Trophoblast cell (in vitro differentiated cells and primary cell): ENCODE measurements around the gene GUCA1A.

ENCODE experiments used
- DNase-seq, 2 donors: peaks; one replicate each; pipeline ENCODE4 v3.0.0-alpha.2; 2016
- H2AFZ ChIP-seq: 2 replicates; pipeline ENCODE4 v1.6.1; 2013; ENCODE audit warnings: low read length, moderate library complexity, mild to moderate bottlenecking; ENCODE audit not compliant: insufficient read depth, poor library complexity
- H2AK5ac ChIP-seq: 2 replicates; pipeline ENCODE4 v1.6.1; 2013; ENCODE audit warnings: mild to moderate bottlenecking, low read length
- H2BK120ac ChIP-seq: 2 replicates; pipeline ENCODE4 v1.6.1; 2013; ENCODE audit warnings: low read length, mild to moderate bottlenecking, moderate library complexity; ENCODE audit not compliant: insufficient read depth, poor library complexity
- H2BK12ac ChIP-seq: 2 replicates; pipeline ENCODE4 v1.6.1; 2013; ENCODE audit warnings: mild to moderate bottlenecking, low read length, moderate library complexity
- H2BK5ac ChIP-seq: 2 replicates; pipeline ENCODE4 v1.6.1; 2013; ENCODE audit warnings: low read length, low read depth, moderate library complexity, mild to moderate bottlenecking; ENCODE audit not compliant: poor library complexity
- H3K14ac ChIP-seq: 2 replicates; pipeline ENCODE4 v1.6.1; 2013; ENCODE audit warnings: mild to moderate bottlenecking, low read length
- H3K18ac ChIP-seq: 2 replicates; pipeline ENCODE4 v1.6.1; 2013; ENCODE audit warnings: mild to moderate bottlenecking, low read length
- H3K23ac ChIP-seq: 2 replicates; pipeline ENCODE4 v1.6.1; 2013; ENCODE audit warnings: low read length
- H3K27ac ChIP-seq: 2 replicates; pipeline ENCODE4 v1.5.1; 2013; ENCODE audit warnings: low read depth, mild to moderate bottlenecking, inconsistent platforms, low read length, moderate library complexity
- H3K27me3 ChIP-seq: 2 replicates; pipeline ENCODE4 v1.6.1; 2013; ENCODE audit warnings: inconsistent platforms, mild to moderate bottlenecking, low read length, moderate library complexity; ENCODE audit not compliant: insufficient read depth
- H3K36me3 ChIP-seq, 2 experiments: 1 replicate in 1 of 2; 2 replicates in 1 of 2; pipeline ENCODE4 v1.6.1; 2013; ENCODE audit warnings: low read length in 2 of 2, mild to moderate bottlenecking in 2 of 2, moderate library complexity in 1 of 2; ENCODE audit not compliant: insufficient read depth in 2 of 2, control insufficient read depth in 1 of 2
- H3K4ac ChIP-seq: 2 replicates; pipeline ENCODE4 v1.6.1; 2013; ENCODE audit warnings: low read depth, mild to moderate bottlenecking, low read length, moderate library complexity
- H3K4me1 ChIP-seq, 2 experiments: 1 replicate in 1 of 2; 2 replicates in 1 of 2; pipeline ENCODE4 v1.6.1; 2013; ENCODE audit warnings: low read length in 2 of 2, mild to moderate bottlenecking in 2 of 2, moderate library complexity in 1 of 2; ENCODE audit not compliant: insufficient read depth in 2 of 2, control insufficient read depth in 1 of 2
- H3K4me2 ChIP-seq: 2 replicates; pipeline ENCODE4 v1.6.1; 2013; ENCODE audit warnings: inconsistent platforms, mild to moderate bottlenecking, low read length, moderate library complexity
- H3K4me3 ChIP-seq: 2 replicates; pipeline ENCODE4 v1.5.1; 2013; ENCODE audit warnings: mild to moderate bottlenecking, low read depth, low read length, inconsistent platforms
- H3K79me1 ChIP-seq: one replicate; pipeline ENCODE4 v1.6.1; 2013; ENCODE audit warnings: low read length
- H3K79me2 ChIP-seq: 2 replicates; pipeline ENCODE4 v1.6.1; 2013; ENCODE audit warnings: low read length, mild to moderate bottlenecking; ENCODE audit not compliant: control insufficient read depth, insufficient read depth, poor library complexity
- H3K9ac ChIP-seq: 2 replicates; pipeline ENCODE4 v1.6.1; 2013; ENCODE audit warnings: mild to moderate bottlenecking, low read length
- H3K9me3 ChIP-seq: 2 replicates; pipeline ENCODE4 v1.6.1; 2013; ENCODE audit warnings: low read depth, mild to moderate bottlenecking, control low read depth, inconsistent platforms, low read length; ENCODE audit not compliant: insufficient read depth
- H4K12ac ChIP-seq: 2 replicates; pipeline ENCODE4 v1.6.1; 2013; ENCODE audit warnings: low read depth, mild to moderate bottlenecking, low read length, moderate library complexity
- H4K8ac ChIP-seq: 2 replicates; pipeline ENCODE4 v1.6.1; 2013; ENCODE audit warnings: low read depth, mild to moderate bottlenecking, low read length, moderate library complexity
- H4K91ac ChIP-seq: one replicate; pipeline ENCODE4 v1.6.1; 2013; ENCODE audit warnings: low read depth, mild to moderate bottlenecking, low read length, moderate library complexity
- WGBS: extraction: QIAGEN DNeasy Blood & Tissue Kit; methylation state at CpG from one replicate; pipeline ENCODE4 v1.1.7; 2013; ENCODE audit warnings: missing lambda C conversion rate; ENCODE audit not compliant: insufficient read length, insufficient coverage; ENCODE audit errors: extremely low coverage; 5-methylcytosine and 5-hydroxymethylcytosine counted together

GUCA1A gene

DNA sequence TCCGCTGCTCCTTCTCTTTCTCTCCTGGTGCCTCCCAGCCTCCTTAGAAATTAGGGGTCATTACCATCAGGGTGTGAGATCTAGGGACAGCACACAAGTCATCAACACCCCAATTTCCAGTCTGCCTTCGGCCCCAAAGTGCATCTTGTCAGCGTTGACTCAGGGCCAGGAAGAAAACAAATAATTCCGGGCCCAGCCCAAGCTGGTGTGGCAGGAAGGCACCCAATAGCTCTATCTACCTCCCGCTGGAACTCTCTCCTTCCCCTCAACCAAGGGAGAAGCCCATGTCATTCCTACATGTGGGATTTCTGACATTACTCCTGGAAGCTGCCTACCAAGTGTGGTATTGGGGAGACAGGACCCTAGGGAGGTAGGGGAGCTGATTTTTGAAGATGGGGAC, 19.2 kb upstream of the GUCA1A start:
- no peak overlapping the region for H4K8ac ChIP-seq
- H3K27ac ChIP-seq = no peak overlapping the region
- no peak overlapping the region for H3K14ac ChIP-seq
- no peak for DNase-seq
- H2BK5ac ChIP-seq = no peak overlapping the region
- H3K4me2 ChIP-seq = no peak overlapping the region
- H2BK12ac ChIP-seq = no peak overlapping the region
- no peaks in the 10 kb centered on the region for H3K9me3 ChIP-seq
- no peak overlapping the region for H4K12ac ChIP-seq
- no peak overlapping the region for H3K4ac ChIP-seq
- H3K79me2 ChIP-seq = no peaks in the 10 kb centered on the region
- WGBS = no CpG with 5 or more reads among the region's 5 CpGs
- no peak overlapping the region for H3K23ac ChIP-seq
- H3K4me3 ChIP-seq = no peak overlapping the region
- H2BK120ac ChIP-seq = no peak overlapping the region
- no peaks in the 10 kb centered on the region for H3K79me1 ChIP-seq
- no peak overlapping the region for H2AFZ ChIP-seq
- no peak overlapping the region for H3K18ac ChIP-seq
- H3K4me1 ChIP-seq = no peaks in the 10 kb centered on the region
- H4K91ac ChIP-seq = no peak overlapping the region
- H3K27me3 ChIP-seq = no peaks in the 10 kb centered on the region
- H2AK5ac ChIP-seq = no peak overlapping the region
- H3K9ac ChIP-seq = no peak overlapping the region
- no peaks in the 10 kb centered on the region for H3K36me3 ChIP-seq

DNA sequence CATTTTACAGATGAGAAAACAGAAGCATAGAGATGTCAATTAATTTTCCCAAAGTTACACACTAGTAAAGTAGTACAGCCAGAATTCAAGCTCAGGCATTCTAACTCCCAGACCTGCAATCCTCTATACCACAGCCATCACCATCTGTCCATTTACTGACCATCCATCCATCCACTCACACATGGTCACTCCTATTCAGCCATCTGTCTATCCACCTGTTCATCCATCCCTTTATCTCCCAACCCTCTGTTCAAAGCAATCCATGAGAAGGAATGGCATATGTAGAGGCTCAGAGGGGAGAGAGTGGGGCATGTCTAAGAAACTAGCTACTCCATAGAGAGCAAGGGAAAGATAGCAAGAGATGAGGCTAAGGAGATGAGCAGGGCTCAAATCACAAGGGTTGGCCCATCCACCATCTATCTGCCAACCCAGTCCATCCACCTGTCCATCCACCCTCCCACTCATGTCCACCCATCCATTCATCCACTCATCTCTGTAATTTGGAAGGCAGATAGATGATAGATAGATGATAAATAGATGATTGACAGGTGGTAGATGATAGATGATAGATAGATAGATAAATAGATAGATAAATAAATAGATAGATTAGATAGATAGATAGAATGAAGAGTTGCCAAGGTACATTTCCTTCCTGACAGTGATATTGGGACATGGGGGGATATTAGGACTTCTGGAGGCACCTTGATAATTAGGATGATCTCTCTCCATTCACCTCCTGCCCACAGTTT, 18.5 kb upstream of the GUCA1A start:
- Histone ChIP-seq H2BK12ac (no peak overlapping the region), H3K27ac (no peak overlapping the region), H3K36me3 (no peaks in the 10 kb centered on the region), H4K91ac (no peak overlapping the region), H3K18ac (no peak overlapping the region), H3K4me2 (no peak overlapping the region), H4K12ac (no peak overlapping the region), H3K4me1 (no peaks in the 10 kb centered on the region), H3K9me3 (no peaks in the 10 kb centered on the region), H3K23ac (no peak overlapping the region), H3K4me3 (no peak overlapping the region), H4K8ac (no peak overlapping the region), H2AFZ (no peak overlapping the region), H3K79me2 (no peaks in the 10 kb centered on the region), H3K14ac (no peak overlapping the region), H3K4ac (no peak overlapping the region), H2BK120ac (no peak overlapping the region), H2AK5ac (no peak overlapping the region), H3K27me3 (no peaks in the 10 kb centered on the region), H3K79me1 (no peaks in the 10 kb centered on the region), H3K9ac (no peak overlapping the region), H2BK5ac (no peak overlapping the region)
- no peak for DNase-seq

DNA sequence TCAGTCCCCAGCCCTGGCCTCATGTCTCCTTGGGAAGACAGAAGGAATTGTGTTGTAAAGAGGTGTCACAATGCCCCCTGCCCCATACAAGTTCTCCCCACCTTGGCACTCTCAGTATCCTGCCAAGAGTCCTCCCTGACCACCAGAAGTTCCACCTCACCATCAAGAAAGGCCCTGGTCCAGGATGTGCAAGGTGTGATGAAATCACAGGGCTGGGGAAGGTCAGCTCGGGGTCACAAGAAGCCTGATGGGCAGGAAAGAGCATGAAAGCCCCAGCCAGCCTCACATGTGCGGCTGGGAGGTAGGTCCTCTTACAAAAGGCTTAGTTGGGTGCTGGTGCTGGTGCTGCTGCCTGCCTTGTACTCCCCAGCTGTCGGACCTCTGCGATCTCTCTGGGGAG, 17.9 kb upstream of the GUCA1A start:
- Histone ChIP-seq H3K18ac (no peak overlapping the region), H3K27me3 (no peaks in the 10 kb centered on the region), H3K79me2 (no peaks in the 10 kb centered on the region), H4K8ac (no peak overlapping the region), H3K4me1 (no peaks in the 10 kb centered on the region), H3K9ac (no peak overlapping the region), H3K36me3 (no peaks in the 10 kb centered on the region), H3K23ac (no peak overlapping the region), H2BK120ac (no peak overlapping the region), H3K4me3 (no peak overlapping the region), H3K9me3 (no peaks in the 10 kb centered on the region), H2BK5ac (no peak overlapping the region), H3K4ac (no peak overlapping the region), H3K27ac (no peak overlapping the region), H3K14ac (no peak overlapping the region), H2BK12ac (no peak overlapping the region), H2AK5ac (no peak overlapping the region), H4K12ac (no peak overlapping the region), H3K79me1 (no peaks in the 10 kb centered on the region), H2AFZ (no peak overlapping the region), H3K4me2 (no peak overlapping the region), H4K91ac (no peak overlapping the region)
- DNase-seq = no peak
- WGBS = no CpG with 5 or more reads among the region's 4 CpGs

DNA sequence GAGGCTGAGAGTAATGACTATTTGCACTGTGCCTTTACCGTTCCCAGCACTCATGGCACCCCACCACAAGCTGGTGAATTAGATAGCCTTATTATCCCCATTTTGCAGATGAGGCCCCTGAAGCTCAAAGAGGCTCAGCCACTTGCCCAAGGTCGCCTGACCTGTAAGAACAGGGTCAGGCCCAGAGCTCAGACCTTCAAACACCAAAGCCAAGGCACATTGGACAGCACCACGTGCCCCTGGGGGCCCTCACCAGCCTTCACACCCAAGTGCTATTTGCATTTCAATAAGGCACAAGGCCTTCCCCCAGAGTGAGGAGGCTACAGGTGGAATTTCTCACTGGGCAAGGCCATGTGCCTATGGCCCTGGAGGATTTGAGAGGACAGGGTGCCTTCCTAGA, 16.5 kb upstream of the GUCA1A start:
- no peak for DNase-seq
- Histone ChIP-seq H3K4me3 (no peak overlapping the region), H3K79me2 (no peaks in the 10 kb centered on the region), H3K36me3 (no peaks in the 10 kb centered on the region), H3K4ac (no peak overlapping the region), H2BK5ac (no peak overlapping the region), H2AFZ (no peak overlapping the region), H3K4me2 (no peak overlapping the region), H3K9ac (no peak overlapping the region), H4K8ac (no peak overlapping the region), H4K12ac (no peak overlapping the region), H3K14ac (no peak overlapping the region), H3K27me3 (no peaks in the 10 kb centered on the region), H3K27ac (no peak overlapping the region), H3K4me1 (no peaks in the 10 kb centered on the region), H2BK12ac (no peak overlapping the region), H4K91ac (no peak overlapping the region), H3K79me1 (no peaks in the 10 kb centered on the region), H3K23ac (no peak overlapping the region), H2BK120ac (no peak overlapping the region), H3K18ac (no peak overlapping the region), H3K9me3 (no peaks in the 10 kb centered on the region), H2AK5ac (no peak overlapping the region)
- WGBS = no CpG with 5 or more reads among the region's 3 CpGs
